Liver (tissue), 9 donors: Measurements from ENCODE around the gene TNIP3. TPM values are rescaled to one million over a fixed set of nuclear protein-coding genes. Genes with fewer than 3 reads are reported as not detected.

Source experiments
- DNase-seq: peaks from one replicate; pipeline ENCODE4 v3.0.0-alpha.2; 2017; ENCODE audit warnings: low spot score
- H3K27ac ChIP-seq, 2 donors: one replicate each; pipeline ENCODE4 v1.7.0; 2013; ENCODE audit warnings: inconsistent platforms in 2 of 2, low read length in 2 of 2, control low read depth in 1 of 2, low read depth in 1 of 2, mild to moderate bottlenecking in 1 of 2
- H3K27me3 ChIP-seq, 4 donors: one replicate each; pipeline versions ENCODE4 v1.6.1 to v1.7.0; 2013; ENCODE audit warnings: low read length in 3 of 4, inconsistent platforms in 1 of 4, mild to moderate bottlenecking in 1 of 4, moderate library complexity in 1 of 4; ENCODE audit not compliant: control insufficient read depth in 4 of 4, insufficient read depth in 4 of 4
- H3K36me3 ChIP-seq, 4 donors: one replicate each; pipeline versions ENCODE4 v1.6.1 to v1.7.0; 2013; ENCODE audit warnings: low read length in 3 of 4, mild to moderate bottlenecking in 3 of 4, low read depth in 1 of 4, moderate library complexity in 1 of 4; ENCODE audit not compliant: control insufficient read depth in 4 of 4, insufficient read depth in 3 of 4
- H3K4me1 ChIP-seq, 4 donors: one replicate each; pipeline versions ENCODE4 v1.6.1 to v1.7.0; 2013; ENCODE audit warnings: low read length in 3 of 4, mild to moderate bottlenecking in 3 of 4, moderate library complexity in 1 of 4; ENCODE audit not compliant: control insufficient read depth in 4 of 4, insufficient read depth in 4 of 4
- H3K4me3 ChIP-seq, 3 donors: one replicate each; pipeline versions ENCODE4 v1.6.1 to v1.7.0; 2013; ENCODE audit warnings: low read length in 3 of 3, control low read depth in 1 of 3, low read depth in 1 of 3, mild to moderate bottlenecking in 1 of 3
- H3K9ac ChIP-seq, 2 donors: one replicate each; pipeline ENCODE4 v1.7.0; 2013; ENCODE audit warnings: low read length in 2 of 2, mild to moderate bottlenecking in 2 of 2, moderate library complexity in 2 of 2, control low read depth in 1 of 2, low read depth in 1 of 2
- H3K9me3 ChIP-seq, 4 donors: one replicate each; pipeline versions ENCODE4 v1.6.1 to v1.7.0; 2013; ENCODE audit warnings: low read length in 3 of 4; ENCODE audit not compliant: control insufficient read depth in 4 of 4
- ATF3 ChIP-seq: IDR thresholded peaks from 2 replicates; pipeline ENCODE4 v1.6.1; 2016; ENCODE audit warnings: antibody characterized with exemption
- CTCF ChIP-seq: fragments of 150-350 bp; IDR thresholded peaks from 2 replicates; pipeline ENCODE4 v1.5.1; 2017; ENCODE audit warnings: improper control_type of control experiment, low read depth, low read length; ENCODE audit not compliant: missing input control
- EGR1 ChIP-seq, 2 donors: IDR thresholded peaks; 2 replicates each; pipeline ENCODE4 v1.6.1; 2016 to 2018; ENCODE audit warnings: antibody characterized with exemption in 2 of 2, low read depth in 2 of 2
- FOXA1 ChIP-seq: IDR thresholded peaks from 2 replicates; pipeline ENCODE4 v1.6.1; 2016; ENCODE audit warnings: antibody characterized with exemption
- FOXA2 ChIP-seq: IDR thresholded peaks from 2 replicates; pipeline ENCODE4 v1.6.1; 2016; ENCODE audit warnings: antibody characterized with exemption
- GABPA ChIP-seq, 2 donors: IDR thresholded peaks in 1 of 2; conservative IDR thresholded peaks in 1 of 2; 2 replicates each; pipeline ENCODE4 v1.6.1; 2016; ENCODE audit warnings: antibody characterized with exemption in 2 of 2, mild to moderate bottlenecking in 1 of 2, moderate library complexity in 1 of 2
- HNF4G ChIP-seq: IDR thresholded peaks from 2 replicates; pipeline ENCODE4 v1.6.1; 2016; ENCODE audit warnings: antibody characterized with exemption
- RAD21 ChIP-seq, 2 donors: IDR thresholded peaks; 2 replicates each; pipeline ENCODE4 v1.6.1; 2016; ENCODE audit warnings: antibody characterized with exemption in 2 of 2, mild to moderate bottlenecking in 2 of 2
- REST ChIP-seq: IDR thresholded peaks from 2 replicates; pipeline ENCODE4 v1.6.1; 2016; ENCODE audit warnings: antibody characterized with exemption, mild to moderate bottlenecking
- YY1 ChIP-seq: IDR thresholded peaks from 2 replicates; pipeline ENCODE4 v1.6.1; 2016; ENCODE audit warnings: antibody characterized with exemption, mild to moderate bottlenecking
- WGBS: extraction: QIAGEN DNeasy Blood & Tissue Kit; methylation state at CpG from one replicate; pipeline ENCODE4 v1.1.7; 2013; 5-methylcytosine and 5-hydroxymethylcytosine counted together
- polyA plus RNA-seq, 2 donors: library from polyadenylated mRNA; stranded (reverse) in 1 of 2; unstranded in 1 of 2; fragments of 200-250 nt in 1 of 2; fragments of >200 nt in 1 of 2; fragmentation: Nextera tagmentation in 1 of 2; extraction: Ambion mirVana in 1 of 2; gene quantifications; one replicate each; pipeline versions ENCODE4 v1.2.1 to v1.2.3, GENCODE V29; 2013 to 2015
- total RNA-seq, 2 donors: library from RNA; depleted of rRNA; stranded (reverse); fragments of >200 nt; gene quantifications; one replicate each; pipeline ENCODE4 v1.2.3, GENCODE V29; 2014
- donor health status: healthy.
- donor health status: healthy.
- donor health status: healthy.
- donor health status: healthy.
- donor health status: healthy.

TNIP3 gene
- total and polyA plus RNA-seq, 4 donors: 0.02 to 0.25 TPM; not detected in 2

GRCh38 chr4:121183361-121183760 is 19.2 kb upstream of the TNIP3 start:
- 94% methylated on average over 3 of the region's 3 CpGs for WGBS
- DNase-seq: no peak
- H3K27ac ChIP-seq: no peak overlapping the region

GRCh38 chr4:121182296-121182695 is 18.2 kb upstream of the TNIP3 start:
- Histone ChIP-seq H3K36me3 (no peaks in the 10 kb centered on the region), H3K27me3 (no peaks in the 10 kb centered on the region), H3K9me3 (no peaks in the 10 kb centered on the region), H3K27ac (no peak overlapping the region), H3K4me1 (no peaks in the 10 kb centered on the region), H3K9ac (peak overlapping the region in 1 of 2 donors; percentile 53), H3K4me3 (no peak overlapping the region)
- TF ChIP-seq HNF4G: no peak
- TF ChIP-seq FOXA1: no peak
- TF ChIP-seq EGR1 (IDR thresholded peaks at IDR 0.05; ENCODE audit: low read depth in 2 of 2): no peak
- TF ChIP-seq ATF3: no peak
- TF ChIP-seq CTCF: no peak
- TF ChIP-seq GABPA (IDR thresholded peaks at IDR 0.05 in 1 of 2, conservative IDR thresholded peaks at IDR 0.05 in 1 of 2): no peak
- no peak for TF ChIP-seq RAD21 (IDR thresholded peaks at IDR 0.05)
- TF ChIP-seq YY1: no peak
- TF ChIP-seq REST: no peak
- 61% methylated on average over 3 of the region's 3 CpGs for WGBS
- DNase-seq: no peak

More at GRCh38 chr4:121183361-121183760, 19.2 kb upstream of the TNIP3 start:
- Histone ChIP-seq H3K4me1 (no peaks in the 10 kb centered on the region), H3K36me3 (no peaks in the 10 kb centered on the region), H3K27me3 (no peaks in the 10 kb centered on the region), H3K9me3 (no peaks in the 10 kb centered on the region), H3K9ac (no peak overlapping the region), H3K4me3 (no peak overlapping the region)
- TF ChIP-seq FOXA2 (no peak), REST (no peak)
